Measurements from ENCODE around the gene RAB11FIP4. TPM values are rescaled to one million over a fixed set of nuclear protein-coding genes. Genes with fewer than 3 reads are reported as not detected.

The RAB11FIP4 gene
- total RNA-seq, 4 donors from 2014 or later = 41.0 to 173 (median 53.7) TPM

DNA sequence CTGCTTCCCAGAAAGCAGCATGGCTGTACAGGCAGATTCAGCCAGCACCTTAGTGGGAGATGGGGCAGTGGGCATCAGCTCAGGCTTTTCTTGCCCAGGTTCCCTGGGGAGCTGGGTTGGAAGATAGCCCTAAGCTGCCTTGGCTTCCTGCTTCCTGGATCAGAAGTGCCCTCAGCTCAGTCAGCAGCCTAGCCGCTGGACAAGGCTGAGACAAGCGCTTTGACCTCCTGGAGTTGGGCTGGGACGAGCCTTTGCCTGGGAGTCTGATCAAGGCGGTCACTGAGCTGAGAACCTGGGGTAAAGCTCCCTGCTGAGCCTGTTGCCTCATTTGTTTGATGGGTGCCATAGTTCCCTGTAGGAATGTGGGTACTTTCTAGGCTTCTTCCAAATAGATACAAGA, 190.0 kb downstream of the RAB11FIP4 start:
- peak overlapping the region; percentile 66 to 85 (median 76) for H3K27ac ChIP-seq
- no peaks in the 10 kb centered on the region for H3K9me3 ChIP-seq
- WGBS, 2 donors (ENCODE audit: low coverage in 1 of 2) = 93% methylated on average over 4 of the region's 4 CpGs; no CpG with 5 or more reads in 1 of the 2 donors
- TF ChIP-seq EP300 (IDR thresholded peaks at IDR 0.05; ENCODE audit: low read depth) (no peak), POLR2AphosphoS5 (IDR thresholded peaks at IDR 0.05) (no peak)
- TF ChIP-seq, protein P1, sequence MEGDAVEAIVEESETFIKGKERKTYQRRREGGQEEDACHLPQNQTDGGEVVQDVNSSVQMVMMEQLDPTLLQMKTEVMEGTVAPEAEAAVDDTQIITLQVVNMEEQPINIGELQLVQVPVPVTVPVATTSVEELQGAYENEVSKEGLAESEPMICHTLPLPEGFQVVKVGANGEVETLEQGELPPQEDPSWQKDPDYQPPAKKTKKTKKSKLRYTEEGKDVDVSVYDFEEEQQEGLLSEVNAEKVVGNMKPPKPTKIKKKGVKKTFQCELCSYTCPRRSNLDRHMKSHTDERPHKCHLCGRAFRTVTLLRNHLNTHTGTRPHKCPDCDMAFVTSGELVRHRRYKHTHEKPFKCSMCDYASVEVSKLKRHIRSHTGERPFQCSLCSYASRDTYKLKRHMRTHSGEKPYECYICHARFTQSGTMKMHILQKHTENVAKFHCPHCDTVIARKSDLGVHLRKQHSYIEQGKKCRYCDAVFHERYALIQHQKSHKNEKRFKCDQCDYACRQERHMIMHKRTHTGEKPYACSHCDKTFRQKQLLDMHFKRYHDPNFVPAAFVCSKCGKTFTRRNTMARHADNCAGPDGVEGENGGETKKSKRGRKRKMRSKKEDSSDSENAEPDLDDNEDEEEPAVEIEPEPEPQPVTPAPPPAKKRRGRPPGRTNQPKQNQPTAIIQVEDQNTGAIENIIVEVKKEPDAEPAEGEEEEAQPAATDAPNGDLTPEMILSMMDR (IDR thresholded peaks at IDR 0.05) = no peak
- intact Hi-C loops (cut with DNase I; ENCODE audit: low total_unique reads) (no loop called here), in situ Hi-C loops (cut with MboI; ENCODE audit: low pct_ligation_motif_present in 1 of 4, low pct_unique_long_range_greater_than_20kb in 1 of 4, low sequenced_read_pairs in 3 of 4) (no loop called here)
- no peak overlapping the region for H3K4me3 ChIP-seq
- no peak for DNase-seq
- no peaks in the 10 kb centered on the region for H3K36me3 ChIP-seq
- H3K4me1 ChIP-seq = peaks cover 17 to 30% (median 20%) of the 10 kb centered on the region in 4 donors
- H3K27me3 ChIP-seq = no peaks in the 10 kb centered on the region

GRCh38 chr17:31582151-31582907, 190.9 kb downstream of the RAB11FIP4 start:
- intact Hi-C loops (cut with DNase I; ENCODE audit: low total_unique reads) (no loop called here), in situ Hi-C loops (cut with MboI; ENCODE audit: low pct_ligation_motif_present in 1 of 4, low pct_unique_long_range_greater_than_20kb in 1 of 4, low sequenced_read_pairs in 3 of 4) (no loop called here)
- Histone ChIP-seq H3K27ac (peak overlapping the region; percentile 66 to 85 (median 76)), H3K27me3 (no peaks in the 10 kb centered on the region), H3K4me3 (no peak overlapping the region), H3K36me3 (no peaks in the 10 kb centered on the region), H3K9me3 (no peaks in the 10 kb centered on the region), H3K4me1 (peaks cover 17 to 30% (median 20%) of the 10 kb centered on the region in 4 donors)
- WGBS, 2 donors (ENCODE audit: low coverage in 1 of 2) = 47 to 50% methylated on average over 3 to 8 of the region's 8 CpGs
- TF ChIP-seq, protein P1 (IDR thresholded peaks at IDR 0.05) = no peak
- no peak for TF ChIP-seq POLR2AphosphoS5 (IDR thresholded peaks at IDR 0.05)
- no peak for TF ChIP-seq POLR2A (IDR thresholded peaks at IDR 0.05)
- no peak for TF ChIP-seq EP300 (IDR thresholded peaks at IDR 0.05; ENCODE audit: low read depth)
- DNase-seq = peak; percentile 52

DNA sequence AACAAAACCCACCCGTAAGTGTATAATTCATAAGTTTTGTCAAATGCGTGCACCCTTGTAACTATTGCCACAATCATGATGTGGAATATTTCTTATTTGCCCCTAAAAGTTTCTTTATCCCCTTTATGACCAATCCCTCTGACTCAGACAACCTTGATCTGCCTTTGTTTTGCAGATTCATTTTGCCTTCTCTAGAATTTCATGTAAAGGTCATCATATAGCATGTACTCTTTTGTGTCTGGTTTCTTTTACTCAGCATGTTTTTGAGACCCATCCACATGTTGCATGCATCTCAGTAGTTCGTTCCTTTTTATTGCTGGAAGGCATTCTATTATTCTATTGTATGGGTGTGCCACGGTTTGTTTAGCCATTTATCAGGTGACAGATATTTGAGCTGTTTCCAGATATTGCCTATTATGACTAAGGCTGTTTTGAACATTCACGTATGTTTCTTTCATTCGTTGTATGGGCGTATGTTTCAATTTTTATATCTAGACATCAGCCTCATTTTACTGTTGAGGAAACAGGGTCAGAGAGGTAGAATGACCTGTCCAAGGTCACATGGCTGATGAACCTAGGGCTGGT, 192.4 kb downstream of the RAB11FIP4 start:
- in situ Hi-C loops (cut with MboI; ENCODE audit: low pct_ligation_motif_present in 1 of 4, low pct_unique_long_range_greater_than_20kb in 1 of 4, low sequenced_read_pairs in 3 of 4) = no loop called here
- WGBS, 2 donors (ENCODE audit: low coverage in 1 of 2) = 49 to 59% methylated on average over 7 of the region's 7 CpGs
- no peak overlapping the region for H3K27ac ChIP-seq
- TF ChIP-seq POLR2AphosphoS5 (IDR thresholded peaks at IDR 0.05) (no peak), EP300 (IDR thresholded peaks at IDR 0.05; ENCODE audit: low read depth) (no peak), POLR2A (IDR thresholded peaks at IDR 0.05) (no peak)
- TF ChIP-seq, protein P1 (IDR thresholded peaks at IDR 0.05) = no peak
- intact Hi-C loops (cut with DNase I; ENCODE audit: low total_unique reads) = no loop called here
- H3K27me3 ChIP-seq = no peaks in the 10 kb centered on the region
- no peak overlapping the region for H3K4me3 ChIP-seq
- H3K4me1 ChIP-seq = peaks cover 13 to 30% (median 20%) of the 10 kb centered on the region in 4 donors
- H3K36me3 ChIP-seq = no peaks in the 10 kb centered on the region
- no peak for DNase-seq
- no peaks in the 10 kb centered on the region for H3K9me3 ChIP-seq

DNA sequence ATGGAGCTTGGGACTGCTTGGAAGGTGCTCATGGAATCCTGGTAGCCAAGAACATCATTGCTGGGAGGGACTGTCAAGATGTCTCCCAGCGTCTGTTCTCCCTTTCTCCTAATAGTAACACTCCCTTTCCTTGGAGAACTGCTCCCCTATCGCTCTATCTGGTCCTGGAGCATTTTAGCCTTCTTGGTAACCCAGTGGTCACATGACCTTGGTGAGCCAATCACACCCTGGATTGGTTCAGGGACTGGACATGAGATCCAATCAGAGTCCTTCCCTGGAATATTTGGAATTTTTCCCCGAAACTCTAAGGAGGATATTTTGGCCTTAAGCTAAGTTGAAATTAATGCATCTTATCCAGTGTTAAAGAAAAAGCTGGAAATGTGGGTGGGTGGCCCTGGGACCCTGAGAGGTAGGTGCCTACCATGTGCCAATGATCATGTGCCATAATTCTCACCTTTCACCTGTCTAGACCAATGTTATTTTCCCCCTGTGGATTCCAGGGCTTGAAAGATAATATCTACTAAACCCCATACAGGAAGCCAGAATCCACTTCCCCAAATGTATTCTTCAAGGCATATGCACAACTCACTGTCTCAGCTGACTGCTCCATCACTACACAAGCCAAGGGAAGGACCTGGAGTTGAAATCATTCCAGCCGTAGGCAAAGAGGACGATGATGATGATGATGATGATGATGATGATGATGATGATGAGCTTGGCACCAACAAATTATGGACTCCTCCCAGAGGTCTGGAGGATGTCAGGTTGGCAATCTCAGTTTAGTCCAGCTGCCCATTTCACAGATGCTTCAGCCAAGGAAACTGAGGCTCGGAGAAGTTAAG, 193.2 kb downstream of the RAB11FIP4 start:
- TF ChIP-seq, protein P1 (IDR thresholded peaks at IDR 0.05) = no peak
- no peak for TF ChIP-seq POLR2A (IDR thresholded peaks at IDR 0.05)
- no peak for TF ChIP-seq EP300 (IDR thresholded peaks at IDR 0.05; ENCODE audit: low read depth)
- TF ChIP-seq POLR2AphosphoS5 (IDR thresholded peaks at IDR 0.05) = no peak
- no peaks in the 10 kb centered on the region for H3K27me3 ChIP-seq
- intact Hi-C loops (cut with DNase I; ENCODE audit: low total_unique reads) (no loop called here), in situ Hi-C loops (cut with MboI; ENCODE audit: low pct_ligation_motif_present in 1 of 4, low pct_unique_long_range_greater_than_20kb in 1 of 4, low sequenced_read_pairs in 3 of 4) (no loop called here)
- H3K27ac ChIP-seq = no peak overlapping the region
- no peak for DNase-seq
- H3K36me3 ChIP-seq = no peaks in the 10 kb centered on the region
- no peaks in the 10 kb centered on the region for H3K9me3 ChIP-seq
- H3K4me1 ChIP-seq = peaks cover 10 to 30% (median 20%) of the 10 kb centered on the region in 4 donors
- 89 to 100% methylated on average over 2 to 6 of the region's 6 CpGs for WGBS, 2 donors (ENCODE audit: low coverage in 1 of 2)
- H3K4me3 ChIP-seq = no peak overlapping the region

Measured in transverse colon (tissue), 4 donors.